A549 (cell line): ENCODE measurements around the gene NRGN. TPM values are rescaled to one million over a fixed set of nuclear protein-coding genes. Genes with fewer than 3 reads are reported as not detected.

Source experiments
- ATAC-seq, 2 experiments: fragments of 200-7000 bp in 1 of 2; fragments of >200 bp in 1 of 2; cut with Nextera tagmentation in 1 of 2; cut with Tn5 transposase in 1 of 2; 3 replicates each; pipeline versions ENCODE4 v1.8.0 to v1.9.1; 2018 to 2020; ENCODE audit warnings: mild to moderate bottlenecking in 1 of 2, moderate library complexity in 1 of 2
- CTCF ChIA-PET: fragments of 300-600 bp; sonication (Branson Sonifier 250); formaldehyde crosslinking; extraction: SDS; loops from one replicate; lab custom pipeline; 2021; ENCODE audit warnings: antibody characterized with exemption, inconsistent platforms; lab: Yijun Ruan, JAX
- POLR2A ChIA-PET: fragments of 350-600 bp; formaldehyde crosslinking; extraction: SDS; loops from one replicate; lab custom pipeline; 2021; ENCODE audit warnings: antibody characterized with exemption, inconsistent platforms; lab: Yijun Ruan, JAX
- DNase-seq, 2 experiments: peaks; one replicate each; pipeline versions ENCODE4 v3.0.0 to v3.0.0-alpha.2; 2011 to 2016; ENCODE audit warnings: low read depth in 1 of 2, low spot score in 1 of 2
- FAIRE-seq: peaks from 2 replicates; lab custom pipeline; 2011; peaks lifted over from hg19 to GRCh38; lab: Jason Lieb, UNC
- H3K27ac ChIP-seq, 2 experiments: fragments of >200 bp; sonication (Bioruptor Twin); formaldehyde crosslinking; 3 replicates each; pipeline ENCODE4 v1.5.1; 2016 to 2017
- H3K4me1 ChIP-seq: fragments of >200 bp; sonication (Bioruptor Twin); formaldehyde crosslinking; 3 replicates; pipeline ENCODE4 v1.6.1; 2016
- H3K4me2 ChIP-seq: fragments of >200 bp; sonication (Bioruptor Twin); formaldehyde crosslinking; 3 replicates; pipeline ENCODE4 v1.6.1; 2016
- H3K4me3 ChIP-seq: fragments of >200 bp; sonication (Bioruptor Twin); formaldehyde crosslinking; 3 replicates; pipeline ENCODE4 v1.5.1; 2016
- H3K9me3 ChIP-seq: fragments of >200 bp; sonication (Bioruptor Twin); formaldehyde crosslinking; 3 replicates; pipeline ENCODE4 v1.6.1; 2016
- CEBPB ChIP-seq, 2 experiments: fragments of >200 bp in 1 of 2; sonication (Bioruptor Twin) in 1 of 2; formaldehyde crosslinking in 1 of 2; IDR thresholded peaks; 2 replicates each; pipeline ENCODE4 v1.6.1; 2012 to 2016
- CHD2 ChIP-seq: fragments of 150-350 bp; IDR thresholded peaks from 2 replicates; pipeline ENCODE4 v1.6.1; 2014; ENCODE audit warnings: low read length; ENCODE audit not compliant: partially characterized antibody
- CHD4 ChIP-seq: fragments of 200-600 bp; sonication (generic); IDR thresholded peaks from 2 replicates; pipeline ENCODE4 v1.6.1; 2016; ENCODE audit warnings: antibody characterized with exemption, mild to moderate bottlenecking, borderline replicate concordance
- CTCF ChIP-seq: fragments of >200 bp; sonication (Bioruptor Twin); formaldehyde crosslinking; IDR thresholded peaks from 3 replicates; pipeline ENCODE4 v1.5.1; 2016
- EHMT2 ChIP-seq: fragments of 200-600 bp; sonication (generic); IDR thresholded peaks from 2 replicates; pipeline ENCODE4 v1.6.1; 2016; ENCODE audit warnings: antibody characterized with exemption, low read depth, mild to moderate bottlenecking, moderate library complexity
- ELK1 ChIP-seq: fragments of 150-350 bp; IDR thresholded peaks from 2 replicates; pipeline ENCODE4 v1.6.1; 2014; ENCODE audit warnings: low read depth, mild to moderate bottlenecking, low read length
- ESRRA ChIP-seq: fragments of 150-350 bp; IDR thresholded peaks from 2 replicates; pipeline ENCODE4 v1.6.1; 2014; ENCODE audit warnings: mild to moderate bottlenecking, low read length, borderline replicate concordance
- HDAC2 ChIP-seq: fragments of 200-600 bp; sonication (generic); IDR thresholded peaks from 2 replicates; pipeline ENCODE4 v1.6.1; 2016
- HEYL ChIP-seq: fragments of 250-450 bp; sonication (Bioruptor Pico); IDR thresholded peaks from 2 replicates; pipeline ENCODE4 v1.8.0; 2021; ENCODE audit warnings: mild to moderate bottlenecking, moderate library complexity
- HOXB13 ChIP-seq: fragments of 250-450 bp; sonication (Bioruptor Pico); IDR thresholded peaks from 2 replicates; pipeline ENCODE4 v1.5.0; 2020; ENCODE audit warnings: low read depth, mild to moderate bottlenecking, moderate library complexity
- HOXB5 ChIP-seq: fragments of 250-450 bp; sonication (Bioruptor Pico); IDR thresholded peaks from 2 replicates; pipeline ENCODE4 v1.5.0; 2020; ENCODE audit warnings: mild to moderate bottlenecking, moderate library complexity
- KDM5A ChIP-seq: fragments of 200-600 bp; sonication (generic); IDR thresholded peaks from 2 replicates; pipeline ENCODE4 v1.6.1; 2016; ENCODE audit warnings: antibody characterized with exemption, mild to moderate bottlenecking
- MAX ChIP-seq: IDR thresholded peaks from 2 replicates; pipeline ENCODE4 v1.6.1; 2012
- MYC ChIP-seq: IDR thresholded peaks from 2 replicates; pipeline ENCODE4 v1.6.1; 2012; ENCODE audit warnings: mild to moderate bottlenecking, inconsistent platforms, low read length, improper control_type of control experiment, borderline replicate concordance
- NPAS2 ChIP-seq: fragments of 250-450 bp; sonication (Bioruptor Pico); IDR thresholded peaks from 2 replicates; pipeline ENCODE4 v1.8.0; 2022; ENCODE audit warnings: mild to moderate bottlenecking, moderate library complexity, borderline replicate concordance
- POLR2A ChIP-seq: IDR thresholded peaks from 2 replicates; pipeline ENCODE4 v1.6.1; 2012; ENCODE audit warnings: mild to moderate bottlenecking, low read length
- POLR2AphosphoS2 ChIP-seq: conservative IDR thresholded peaks from 2 replicates; pipeline ENCODE4 v1.6.1; 2012; ENCODE audit warnings: low read length, improper control_type of control experiment, inconsistent platforms
- RAD21 ChIP-seq, 2 experiments: fragments of >200 bp in 1 of 2; sonication (Bioruptor Twin) in 1 of 2; formaldehyde crosslinking in 1 of 2; IDR thresholded peaks in 1 of 2; conservative IDR thresholded peaks in 1 of 2; 2 replicates in 1 of 2; 3 replicates in 1 of 2; pipeline ENCODE4 v1.6.1; 2012 to 2018; ENCODE audit warnings: inconsistent platforms in 1 of 2
- TFCP2L1 ChIP-seq: fragments of 250-450 bp; sonication (Bioruptor Pico); IDR thresholded peaks from 2 replicates; pipeline ENCODE4 v1.5.0; 2021; ENCODE audit warnings: mild to moderate bottlenecking
- ZC3H11A ChIP-seq: fragments of 450-650 bp; IDR thresholded peaks from 2 replicates; pipeline ENCODE4 v1.6.1; 2014; ENCODE audit warnings: antibody characterized with exemption, mild to moderate bottlenecking
- WGBS: methylation state at CpG from one replicate; pipeline ENCODE4 v1.1.6; 2017; ENCODE audit errors: missing lambda C conversion rate; 5-methylcytosine and 5-hydroxymethylcytosine counted together
- polyA minus RNA-seq: library from RNA; depleted of rRNA, polyadenylated mRNA; stranded (reverse); fragments of >200 nt; gene quantifications from 2 replicates; pipeline ENCODE4 v1.2.3, GENCODE V29; 2011; rRNA and poly(A)+ RNA removed
- polyA plus RNA-seq, 4 experiments: library from polyadenylated mRNA; depleted of rRNA in 3 of 4; stranded (reverse); fragments of >200 nt; fragmentation: RNase III in 1 of 4; extraction: RNeasy Plus Mini Kit Qiagen cat#74134 plus additional on column Dnase treatment in 1 of 4; gene quantifications; 2 replicates in 3 of 4; 3 replicates in 1 of 4; pipeline ENCODE4 v1.2.3, GENCODE V29; 2011 to 2017
- TF ChIP-seq, protein P1 (sequence below): fragments of 200-600 bp; sonication (generic); IDR thresholded peaks from 2 replicates; pipeline ENCODE4 v1.6.1; 2016; ENCODE audit warnings: antibody characterized with exemption, mild to moderate bottlenecking, moderate library complexity

NRGN gene
- polyA plus RNA-seq (2011; rRNA removed) (1.2 and 1.6 TPM in 2 replicates), polyA plus RNA-seq (2017; fragmentation: RNase III; extraction: RNeasy Plus Mini Kit Qiagen cat#74134 plus additional on column Dnase treatment) (3.3 to 3.5 TPM (median 3.4 TPM) in 3 replicates), polyA minus RNA-seq (2.2 and 3.4 TPM in 2 replicates)
- polyA plus RNA-seq (2012; cell fraction: cytosol; rRNA removed) = 9.5 and 10.0 TPM in 2 replicates
- polyA plus RNA-seq (2012; cell fraction: nucleus; rRNA removed) = 6.6 and 8.3 TPM in 2 replicates

DNA sequence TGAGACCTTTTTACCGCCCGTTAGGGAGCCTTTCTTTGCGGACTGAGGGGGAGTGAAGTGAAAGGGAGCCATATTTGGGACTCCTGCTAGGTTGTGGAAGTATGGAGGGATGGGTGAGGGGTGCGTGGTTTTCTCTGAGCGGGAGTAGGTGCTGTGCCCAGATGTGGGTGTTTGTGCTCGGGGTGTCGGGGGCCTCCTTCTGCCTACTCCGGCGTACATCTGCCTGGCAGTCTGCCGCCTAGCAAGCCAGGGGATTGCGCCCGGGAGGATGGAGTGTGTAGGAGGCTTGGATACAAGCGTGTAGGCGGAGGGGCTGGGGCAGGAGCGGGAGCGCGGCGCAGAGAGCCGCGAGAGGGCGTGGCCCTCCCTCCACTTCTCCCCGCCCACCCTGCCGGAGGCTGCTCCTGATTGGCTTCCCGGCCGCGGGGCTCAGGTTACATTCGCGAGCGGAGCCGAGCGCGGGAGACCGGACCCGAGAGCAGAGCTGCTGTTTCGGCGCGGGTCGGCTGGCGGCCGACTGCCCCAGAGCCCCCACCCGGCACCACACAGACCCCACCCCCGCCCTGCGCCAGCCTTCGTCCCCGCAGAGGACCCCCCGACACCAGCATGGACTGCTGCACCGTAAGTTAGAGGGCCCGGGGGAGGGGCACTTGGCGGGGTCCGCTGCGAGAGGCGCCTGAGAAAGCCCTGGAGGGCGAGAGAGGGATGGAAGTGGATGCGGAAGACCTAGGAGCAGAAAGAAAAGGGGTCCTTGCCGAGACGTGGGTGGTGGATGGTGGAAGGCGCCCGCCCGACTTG is at the start of gene NRGN:
TSS of gene NRGN (plus strand) at position 464 of the 798 bp plus-strand sequence. CDS start at position 607, 143 bp downstream.
- FAIRE-seq (no peak), DNase-seq (peak; percentile 77 to 85), ATAC-seq (peak; percentile 95 to 98)
- 6% methylated on average over 20 of the region's 59 CpGs for WGBS
- ChIA-PET POLR2A (no interaction called here), CTCF (interaction anchor here (1.1 to 2.4 kb wide), 5 partner anchors 11 to 52 kb away, joined by 3 to 8 read pairs (median 6); partner anchors contain the start of gene VSIG2)
- no peaks in the 10 kb centered on the region for H3K9me3 ChIP-seq
- H3K4me2 ChIP-seq = peak within 1 kb of the TSS; percentile 94
- H3K4me1 ChIP-seq = 0 out of 3 replicates have a peak, but pooled peaks cover 4% of the 10 kb centered on the region
- H3K27ac ChIP-seq = peak within 1 kb of the TSS in 1 of 2 experiments; percentile 74; a peak in 3 of 6 replicates
- TF ChIP-seq EHMT2 (no peak), POLR2AphosphoS2 (no peak), MYC (no peak), TFCP2L1 (CRISPR knock-in tag) (no peak), CEBPB (IDR thresholded peaks at IDR 0.05) (no peak), HEYL (CRISPR knock-in tag) (no peak), ELK1 (no peak), NPAS2 (CRISPR knock-in tag) (no peak), ESRRA (no peak), CTCF (no peak)
- TF ChIP-seq, protein P1, sequence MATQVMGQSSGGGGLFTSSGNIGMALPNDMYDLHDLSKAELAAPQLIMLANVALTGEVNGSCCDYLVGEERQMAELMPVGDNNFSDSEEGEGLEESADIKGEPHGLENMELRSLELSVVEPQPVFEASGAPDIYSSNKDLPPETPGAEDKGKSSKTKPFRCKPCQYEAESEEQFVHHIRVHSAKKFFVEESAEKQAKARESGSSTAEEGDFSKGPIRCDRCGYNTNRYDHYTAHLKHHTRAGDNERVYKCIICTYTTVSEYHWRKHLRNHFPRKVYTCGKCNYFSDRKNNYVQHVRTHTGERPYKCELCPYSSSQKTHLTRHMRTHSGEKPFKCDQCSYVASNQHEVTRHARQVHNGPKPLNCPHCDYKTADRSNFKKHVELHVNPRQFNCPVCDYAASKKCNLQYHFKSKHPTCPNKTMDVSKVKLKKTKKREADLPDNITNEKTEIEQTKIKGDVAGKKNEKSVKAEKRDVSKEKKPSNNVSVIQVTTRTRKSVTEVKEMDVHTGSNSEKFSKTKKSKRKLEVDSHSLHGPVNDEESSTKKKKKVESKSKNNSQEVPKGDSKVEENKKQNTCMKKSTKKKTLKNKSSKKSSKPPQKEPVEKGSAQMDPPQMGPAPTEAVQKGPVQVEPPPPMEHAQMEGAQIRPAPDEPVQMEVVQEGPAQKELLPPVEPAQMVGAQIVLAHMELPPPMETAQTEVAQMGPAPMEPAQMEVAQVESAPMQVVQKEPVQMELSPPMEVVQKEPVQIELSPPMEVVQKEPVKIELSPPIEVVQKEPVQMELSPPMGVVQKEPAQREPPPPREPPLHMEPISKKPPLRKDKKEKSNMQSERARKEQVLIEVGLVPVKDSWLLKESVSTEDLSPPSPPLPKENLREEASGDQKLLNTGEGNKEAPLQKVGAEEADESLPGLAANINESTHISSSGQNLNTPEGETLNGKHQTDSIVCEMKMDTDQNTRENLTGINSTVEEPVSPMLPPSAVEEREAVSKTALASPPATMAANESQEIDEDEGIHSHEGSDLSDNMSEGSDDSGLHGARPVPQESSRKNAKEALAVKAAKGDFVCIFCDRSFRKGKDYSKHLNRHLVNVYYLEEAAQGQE = no peak
- TF ChIP-seq, all 56 proteins: peak for 0
- H3K4me3 ChIP-seq = peak within 1 kb of the TSS; percentile 54

- CTCF ChIA-PET = no interaction called here
Observed at GRCh38 chr11:124693142-124693541, 46.6 kb upstream of the NRGN start.

More at GRCh38 chr11:124693142-124693541, 46.6 kb upstream of the NRGN start:
- no peak overlapping the region for H3K4me2 ChIP-seq
- no peak for TF ChIP-seq HDAC2
- no peak for TF ChIP-seq HOXB5 (CRISPR knock-in tag)
- no peak for TF ChIP-seq ZC3H11A
- TF ChIP-seq CHD2 = no peak
- TF ChIP-seq MYC = no peak
- no peak for TF ChIP-seq KDM5A
- no peak for TF ChIP-seq HOXB13 (CRISPR knock-in tag)
- no peak for TF ChIP-seq EHMT2
- TF ChIP-seq POLR2A = no peak
- TF ChIP-seq RAD21 (conservative IDR thresholded peaks at IDR 0.05 in 1 of 2, IDR thresholded peaks at IDR 0.05 in 1 of 2) = no peak
- no peak for TF ChIP-seq MAX
- TF ChIP-seq CHD4 = no peak
- no peak for DNase-seq
- no peaks in the 10 kb centered on the region for H3K4me1 ChIP-seq
- ATAC-seq = no peak
- H3K4me3 ChIP-seq = no peak overlapping the region
- H3K27ac ChIP-seq = no peak overlapping the region
- H3K9me3 ChIP-seq = no peaks in the 10 kb centered on the region
- no peak for FAIRE-seq
- 72% methylated on average over 2 of the region's 2 CpGs for WGBS
- POLR2A ChIA-PET = no interaction called here
